Measurements from ENCODE around the gene LYVE1. TPM values are rescaled to one million over a fixed set of nuclear protein-coding genes. Genes with fewer than 3 reads are reported as not detected.

The LYVE1 gene
- total RNA-seq, 1 experiment from 2014 or later: 0.11 TPM

DNA sequence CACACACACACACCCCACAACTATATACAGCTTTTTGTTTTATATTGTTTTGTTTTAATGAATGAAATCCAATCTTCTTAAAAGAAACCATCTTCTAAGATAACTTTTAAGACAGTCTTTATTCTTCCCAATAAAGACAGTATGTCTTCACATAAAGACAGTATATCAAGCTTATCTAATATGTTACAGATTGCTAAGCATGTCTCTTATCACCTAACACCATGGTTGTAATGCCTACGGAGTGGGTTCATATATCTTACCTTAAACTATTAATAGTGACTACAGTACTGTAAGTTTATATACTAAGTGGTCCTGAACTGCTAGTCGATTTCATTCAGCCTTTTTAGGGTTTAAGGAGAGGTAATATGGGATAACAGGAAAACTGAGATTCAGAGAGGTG, 35.9 kb downstream of the LYVE1 start:
- H3K27ac ChIP-seq (ENCODE audit: low read depth, low read length, poor library complexity, severe bottlenecking): no peak overlapping the region
- no peaks in the 10 kb centered on the region for H3K9me3 ChIP-seq (ENCODE audit: low read depth, low read length, poor library complexity, severe bottlenecking)
- no TSS peak for BruUV-seq (replicated peaks)
- ChIA-PET POLR2A (ENCODE audit: low non-redundant PET) (no interaction called here), CTCF (interaction anchor here (1.7 kb wide), 1 partner anchor 9 kb away, joined by 6 read pairs; the partner anchor contains the start of gene RNF141)
- no peak overlapping the region for H3K4me3 ChIP-seq (ENCODE audit: low read depth, low read length, poor library complexity, severe bottlenecking)
- no peak for DNase-seq (ENCODE audit: low spot score)
- peaks cover 37% of the 10 kb centered on the region for H3K4me1 ChIP-seq (ENCODE audit: insufficient read depth, low read length, poor library complexity, severe bottlenecking)
- no peaks in the 10 kb centered on the region for H3K27me3 ChIP-seq (replicated peaks; ENCODE audit: insufficient read depth, low read depth, low read length, poor library complexity)
- intact Hi-C loops (cut with micrococcal nuclease; ENCODE audit: unreplicated experiment): no loop called here
- peaks cover 63% of the 10 kb centered on the region for H3K36me3 ChIP-seq (ENCODE audit: insufficient read depth, low read length, poor library complexity, severe bottlenecking)
- TF ChIP-seq EZH2 (IDR thresholded peaks at IDR 0.05; ENCODE audit: borderline replicate concordance, low read depth, low read length, poor library complexity, severe bottlenecking): no peak
- TF ChIP-seq, protein P1, sequence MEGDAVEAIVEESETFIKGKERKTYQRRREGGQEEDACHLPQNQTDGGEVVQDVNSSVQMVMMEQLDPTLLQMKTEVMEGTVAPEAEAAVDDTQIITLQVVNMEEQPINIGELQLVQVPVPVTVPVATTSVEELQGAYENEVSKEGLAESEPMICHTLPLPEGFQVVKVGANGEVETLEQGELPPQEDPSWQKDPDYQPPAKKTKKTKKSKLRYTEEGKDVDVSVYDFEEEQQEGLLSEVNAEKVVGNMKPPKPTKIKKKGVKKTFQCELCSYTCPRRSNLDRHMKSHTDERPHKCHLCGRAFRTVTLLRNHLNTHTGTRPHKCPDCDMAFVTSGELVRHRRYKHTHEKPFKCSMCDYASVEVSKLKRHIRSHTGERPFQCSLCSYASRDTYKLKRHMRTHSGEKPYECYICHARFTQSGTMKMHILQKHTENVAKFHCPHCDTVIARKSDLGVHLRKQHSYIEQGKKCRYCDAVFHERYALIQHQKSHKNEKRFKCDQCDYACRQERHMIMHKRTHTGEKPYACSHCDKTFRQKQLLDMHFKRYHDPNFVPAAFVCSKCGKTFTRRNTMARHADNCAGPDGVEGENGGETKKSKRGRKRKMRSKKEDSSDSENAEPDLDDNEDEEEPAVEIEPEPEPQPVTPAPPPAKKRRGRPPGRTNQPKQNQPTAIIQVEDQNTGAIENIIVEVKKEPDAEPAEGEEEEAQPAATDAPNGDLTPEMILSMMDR (conservative IDR thresholded peaks at IDR 0.05; ENCODE audit: low read depth, low read length): no peak

DNA sequence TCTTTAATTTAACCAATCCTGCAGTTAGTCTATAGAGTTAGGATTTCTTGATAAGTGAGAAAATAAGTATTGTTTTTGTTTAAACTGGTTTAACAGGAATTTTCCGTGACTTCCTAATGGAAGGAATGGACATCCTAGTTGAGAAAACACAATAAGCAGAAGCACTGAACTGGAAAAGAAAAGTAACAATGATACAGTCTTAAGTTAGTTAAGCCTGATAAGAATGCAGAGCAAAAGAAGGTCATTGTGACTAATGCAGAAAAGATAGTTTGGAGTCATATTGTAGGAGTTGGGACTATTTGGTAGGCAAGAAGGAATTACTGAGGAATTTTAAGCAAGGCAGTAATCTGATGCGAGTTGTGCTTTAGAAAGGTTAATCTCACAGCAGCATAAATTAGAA, 39.2 kb downstream of the LYVE1 start:
- CTCF ChIA-PET: no interaction called here
- Histone ChIP-seq H3K27ac (ENCODE audit: low read depth, low read length, poor library complexity, severe bottlenecking) (peak overlapping the region; percentile 52), H3K4me1 (ENCODE audit: insufficient read depth, low read length, poor library complexity, severe bottlenecking) (peaks cover 29% of the 10 kb centered on the region), H3K27me3 (replicated peaks; ENCODE audit: insufficient read depth, low read depth, low read length, poor library complexity) (no peaks in the 10 kb centered on the region), H3K36me3 (ENCODE audit: insufficient read depth, low read length, poor library complexity, severe bottlenecking) (peaks cover 90% of the 10 kb centered on the region), H3K4me3 (ENCODE audit: low read depth, low read length, poor library complexity, severe bottlenecking) (no peak overlapping the region), H3K9me3 (ENCODE audit: low read depth, low read length, poor library complexity, severe bottlenecking) (no peaks in the 10 kb centered on the region)
- TF ChIP-seq, protein P1 (conservative IDR thresholded peaks at IDR 0.05; ENCODE audit: low read depth, low read length): no peak
- TF ChIP-seq EZH2 (IDR thresholded peaks at IDR 0.05; ENCODE audit: borderline replicate concordance, low read depth, low read length, poor library complexity, severe bottlenecking): no peak
- intact Hi-C loops (cut with micrococcal nuclease; ENCODE audit: unreplicated experiment): no loop called here
- POLR2A ChIA-PET (ENCODE audit: low non-redundant PET): no interaction called here
- BruUV-seq (replicated peaks): no TSS peak
- no peak for DNase-seq (ENCODE audit: low spot score)

DNA sequence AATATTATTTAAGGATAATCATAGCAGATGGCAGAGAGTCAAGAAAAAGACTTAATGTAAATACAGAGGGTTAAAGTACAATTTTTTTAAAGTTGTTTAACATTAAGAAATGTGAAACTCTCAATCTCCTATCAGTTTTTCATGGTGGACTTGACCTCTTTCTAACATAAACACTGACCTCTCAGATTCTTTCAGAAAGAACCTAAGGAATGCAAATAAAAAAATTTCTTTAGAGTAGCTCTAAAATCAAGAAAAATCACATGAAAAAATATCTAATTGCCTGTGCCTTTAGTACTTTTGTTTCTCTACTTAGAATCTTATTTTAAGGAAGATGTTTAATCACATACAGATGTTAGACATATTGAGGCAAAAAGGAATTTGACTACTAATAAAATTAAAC, 40.3 kb downstream of the LYVE1 start:
- ChIA-PET CTCF (no interaction called here), POLR2A (ENCODE audit: low non-redundant PET) (no interaction called here)
- BruUV-seq (replicated peaks): no TSS peak
- no peak for DNase-seq (ENCODE audit: low spot score)
- Histone ChIP-seq H3K27ac (ENCODE audit: low read depth, low read length, poor library complexity, severe bottlenecking) (no peak overlapping the region), H3K4me3 (ENCODE audit: low read depth, low read length, poor library complexity, severe bottlenecking) (no peak overlapping the region), H3K36me3 (ENCODE audit: insufficient read depth, low read length, poor library complexity, severe bottlenecking) (peaks cover 91% of the 10 kb centered on the region), H3K9me3 (ENCODE audit: low read depth, low read length, poor library complexity, severe bottlenecking) (no peaks in the 10 kb centered on the region), H3K27me3 (replicated peaks; ENCODE audit: insufficient read depth, low read depth, low read length, poor library complexity) (no peaks in the 10 kb centered on the region), H3K4me1 (ENCODE audit: insufficient read depth, low read length, poor library complexity, severe bottlenecking) (peaks cover 29% of the 10 kb centered on the region)
- intact Hi-C loops (cut with micrococcal nuclease; ENCODE audit: unreplicated experiment): no loop called here
- TF ChIP-seq, protein P1 (conservative IDR thresholded peaks at IDR 0.05; ENCODE audit: low read depth, low read length): no peak
- no peak for TF ChIP-seq EZH2 (IDR thresholded peaks at IDR 0.05; ENCODE audit: borderline replicate concordance, low read depth, low read length, poor library complexity, severe bottlenecking)

All from A673 (cell line).